Fibroblast of skin of right quadriceps (primary cell): ENCODE results near the gene CD300LD.

Experiments
- DNase-seq: peaks from one replicate; pipeline ENCODE4 v3.0.0-alpha.2; 2013

Gene CD300LD

GRCh38 chr17:74542727-74543383 is 49.2 kb downstream of the CD300LD start:
- no peak for DNase-seq

GRCh38 chr17:74542166-74542565 is 49.9 kb downstream of the CD300LD start:
- DNase-seq, result no peak

- DNase-seq, result no peak
Observed at GRCh38 chr17:74541176-74542111, 50.6 kb downstream of the CD300LD start.

- DNase-seq, result no peak
Observed at GRCh38 chr17:74539281-74539820, 52.7 kb downstream of the CD300LD start.

GRCh38 chr17:74536890-74537289 is 55.2 kb downstream of the CD300LD start:
- no peak for DNase-seq

GRCh38 chr17:74532115-74532514 is 60.0 kb downstream of the CD300LD start:
- no peak for DNase-seq

- DNase-seq, result no peak
Observed at GRCh38 chr17:74531231-74531761, 60.8 kb downstream of the CD300LD start, which contains the start of gene CD300LB. Gene CD300LB (minus strand): TSS chr17:74531475. CDS start chr17:74531350, 125 bp downstream.

GRCh38 chr17:74530831-74531150 is 61.3 kb downstream of the CD300LD start:
- DNase-seq, result no peak
